ENCODE results near the gene INPP5D.

GRCh38 chr2:233021771-233022170 is 38.4 kb upstream of the INPP5D start:
- TF ChIP-seq CTCF (IDR thresholded peaks at IDR 0.05) = no peak
- TF ChIP-seq POLR2A (IDR thresholded peaks at IDR 0.05) = no peak
